ENCODE data around the gene OR51I2. TPM values are rescaled to one million over a fixed set of nuclear protein-coding genes. Genes with fewer than 3 reads are reported as not detected.

The OR51I2 gene
- not detected for polyA plus RNA-seq (ENCODE audit: insufficient read length in 3 of 3)
- long read RNA-seq, donor 1: 0 reads
- long read RNA-seq, donor 2: 0 reads
- long read RNA-seq, donor 3: 0 reads
- long read RNA-seq, donor 4: 0 reads
- long read RNA-seq, donor 5: 0 reads
- long read RNA-seq, donor 6: 0 reads
- long read RNA-seq, donor 7: 0 reads
- long read RNA-seq, donor 8: 0 reads
- long read RNA-seq, donor 9: 0 reads
- long read RNA-seq, donor 10: 0 reads
- long read RNA-seq, donor 11: 0 reads
- long read RNA-seq, donor 12: 0 reads
- long read RNA-seq, donor 13: 0 reads
- long read RNA-seq, donor 14: 0 reads
- long read RNA-seq, donor 15: 0 reads
- long read RNA-seq, donor 16: 0 reads

- no peak for DNase-seq
Observed at GRCh38 chr11:5449023-5449422, at the start of gene OR51I2. OR51I2 (plus strand) TSS chr11:5449323; CDS start chr11:5453489, 4,166 bp downstream.

DNA sequence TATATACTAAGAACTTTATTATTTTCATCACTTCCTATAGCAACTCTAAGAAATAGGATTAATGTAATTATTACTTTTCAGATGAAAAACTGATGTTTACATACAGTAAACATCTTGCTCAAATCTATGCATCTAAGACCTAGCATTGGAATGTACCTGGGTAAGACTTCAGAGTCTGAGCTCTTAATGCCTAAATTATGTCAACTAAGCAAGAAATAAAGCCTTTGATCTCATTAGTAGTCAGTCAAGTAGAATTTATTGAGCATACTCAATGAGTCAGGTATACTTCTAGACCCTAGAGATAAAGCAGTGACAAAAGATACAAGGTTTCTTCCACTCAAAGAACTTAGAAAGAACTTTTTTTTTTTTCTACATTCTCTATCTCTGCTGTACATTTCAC lies 44.0 kb upstream of the OR51I2 start:
- no peak for DNase-seq

DNA sequence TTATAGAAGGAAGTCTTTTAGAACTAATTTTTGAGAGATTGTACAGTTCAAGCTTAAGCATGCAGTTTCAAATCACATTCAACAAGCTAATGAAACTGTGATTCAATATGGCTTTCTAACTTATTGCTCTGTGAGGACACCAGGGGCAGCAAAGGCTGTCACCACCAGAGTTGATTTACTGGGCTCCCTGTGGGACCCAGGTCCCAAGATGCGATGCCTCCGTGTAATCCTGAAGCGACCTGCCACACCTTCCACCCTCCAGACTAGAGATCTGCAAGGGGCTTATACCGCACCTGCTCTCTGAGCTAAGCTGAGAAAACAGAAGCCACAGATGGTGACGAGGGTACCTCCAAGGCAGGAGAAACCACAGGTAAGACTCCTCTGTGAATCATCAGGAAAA lies 28.1 kb upstream of the OR51I2 start:
- DNase-seq: no peak

DNA sequence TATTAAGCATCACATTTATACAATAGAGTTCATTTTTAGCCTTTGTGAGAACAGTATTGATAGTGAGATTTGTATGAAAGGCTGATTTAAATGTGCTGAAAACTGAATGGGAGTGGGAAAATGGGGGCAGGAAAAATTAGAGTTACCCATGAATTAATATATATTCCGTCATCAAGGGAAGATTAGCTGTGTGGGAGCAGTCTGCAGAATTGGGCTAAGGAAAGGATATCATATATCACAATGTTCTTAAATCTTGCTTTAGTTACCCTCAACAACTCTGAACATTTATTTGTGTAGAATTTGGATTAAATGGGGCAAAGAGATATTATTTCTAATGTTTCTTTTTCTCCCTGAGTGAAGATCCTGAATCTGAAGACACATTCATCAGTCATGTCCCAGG lies 27.3 kb upstream of the OR51I2 start, which contains the start of gene OR51Q1:
TSS of gene OR51Q1 (plus strand) at position 301 of the 400 bp plus-strand sequence. CDS start at position 391, 90 bp downstream.
- no peak for DNase-seq

- no peak for DNase-seq
Observed at GRCh38 chr11:5423131-5423530, 26.0 kb upstream of the OR51I2 start.

DNA sequence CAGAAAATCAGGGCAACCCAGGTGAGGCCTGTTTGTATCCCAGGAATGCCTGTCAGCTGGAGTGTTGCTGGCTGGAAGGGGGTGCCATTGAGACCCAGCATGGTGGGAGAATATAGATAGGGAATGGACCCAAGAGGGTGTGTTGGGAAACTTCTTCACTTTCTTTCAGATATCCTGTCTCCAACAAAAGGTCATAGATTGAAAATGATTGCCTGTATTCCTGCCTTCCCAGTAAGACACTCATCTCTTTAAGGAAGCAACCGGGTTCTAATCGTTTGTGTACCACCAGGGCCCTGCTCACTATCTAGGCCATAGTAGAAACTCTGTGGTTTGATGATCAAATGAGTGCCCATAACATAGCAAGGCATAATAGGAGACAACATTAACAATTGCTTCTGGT lies 7.7 kb upstream of the OR51I2 start, which contains the start of gene OR51I1:
TSS of gene OR51I1 (minus strand) at position 101 of the 400 bp plus-strand sequence. CDS start at position 101, 0 bp downstream.
- no peak for DNase-seq

DNA sequence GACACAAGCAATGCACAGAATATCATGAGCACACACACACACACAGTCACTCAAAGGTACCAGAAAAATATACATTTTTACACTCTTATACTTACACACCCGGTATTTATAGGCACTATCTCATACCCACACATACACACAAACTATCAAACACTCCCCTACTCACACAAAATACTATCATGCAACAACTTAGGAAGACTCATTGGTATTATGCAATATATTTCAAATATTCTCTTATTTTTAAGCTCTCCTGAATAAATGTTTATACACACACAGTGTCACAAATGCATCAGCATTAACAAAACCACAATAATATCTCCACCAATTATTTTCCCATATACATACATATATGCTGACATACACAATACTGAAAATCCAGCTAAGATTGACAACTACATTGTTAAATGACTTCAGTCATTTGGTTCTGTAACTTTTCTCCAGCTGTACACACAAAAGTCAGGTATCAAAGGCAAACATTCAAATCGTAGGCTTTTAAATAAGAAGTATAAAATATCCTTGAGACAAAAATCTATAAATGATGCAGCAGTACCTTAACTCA lies 5.2 kb upstream of the OR51I2 start:
- DNase-seq: no peak

GRCh38 chr11:5449432-5449831 lies 309 bp downstream of the OR51I2 start:
- no peak for DNase-seq

DNA sequence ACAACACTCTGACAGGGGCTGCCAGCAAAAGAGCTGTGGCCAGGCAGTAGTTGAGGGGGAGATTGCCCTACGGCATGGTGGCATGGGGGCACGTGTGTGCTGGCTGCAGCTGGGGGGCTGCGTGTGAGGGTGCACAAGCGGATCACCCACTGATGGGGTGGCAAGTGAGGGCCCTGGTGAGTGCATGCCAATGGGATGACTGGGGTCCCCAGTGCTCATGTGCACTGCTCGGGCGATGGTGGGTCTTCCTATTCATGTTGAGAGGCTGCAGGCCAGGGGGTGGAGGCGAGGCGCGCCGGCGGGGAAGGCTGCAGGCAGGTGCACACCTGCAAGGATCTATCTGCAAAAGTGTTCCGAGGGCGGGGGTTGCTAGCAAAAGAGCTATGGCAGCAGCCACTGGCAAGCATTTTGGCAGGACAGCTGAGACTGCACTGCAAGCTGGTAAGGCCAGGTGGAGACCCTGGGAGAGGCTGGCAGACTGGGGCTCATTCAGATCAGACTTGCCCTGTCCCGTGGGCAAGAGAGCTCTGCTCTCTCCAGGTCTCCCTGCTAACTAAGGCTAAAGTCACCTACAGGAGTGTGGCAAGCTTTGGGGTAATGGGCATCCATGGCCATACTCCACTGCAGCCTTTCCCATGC lies 12.0 kb downstream of the OR51I2 start:
- no peak for DNase-seq

GRCh38 chr11:5467527-5467926 lies 18.4 kb downstream of the OR51I2 start:
- no peak for DNase-seq

DNA sequence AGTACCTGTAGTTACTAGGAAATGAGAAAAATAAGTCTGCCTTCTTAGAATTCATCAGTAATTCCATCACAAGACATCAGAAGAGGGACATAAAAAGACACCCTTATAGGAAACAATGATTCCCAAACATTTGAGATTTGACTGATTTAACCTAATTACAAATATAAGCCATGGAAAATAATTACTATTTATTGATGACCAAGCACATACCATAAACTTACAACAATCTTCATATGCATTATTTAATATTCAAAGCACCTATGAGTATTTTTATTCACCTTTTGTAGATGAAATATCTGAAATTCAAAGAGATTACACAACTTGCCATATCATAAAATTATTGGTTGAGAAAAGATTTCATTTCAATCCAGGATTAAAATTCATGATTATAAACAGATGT lies 24.8 kb downstream of the OR51I2 start:
- DNase-seq: no peak

DNA sequence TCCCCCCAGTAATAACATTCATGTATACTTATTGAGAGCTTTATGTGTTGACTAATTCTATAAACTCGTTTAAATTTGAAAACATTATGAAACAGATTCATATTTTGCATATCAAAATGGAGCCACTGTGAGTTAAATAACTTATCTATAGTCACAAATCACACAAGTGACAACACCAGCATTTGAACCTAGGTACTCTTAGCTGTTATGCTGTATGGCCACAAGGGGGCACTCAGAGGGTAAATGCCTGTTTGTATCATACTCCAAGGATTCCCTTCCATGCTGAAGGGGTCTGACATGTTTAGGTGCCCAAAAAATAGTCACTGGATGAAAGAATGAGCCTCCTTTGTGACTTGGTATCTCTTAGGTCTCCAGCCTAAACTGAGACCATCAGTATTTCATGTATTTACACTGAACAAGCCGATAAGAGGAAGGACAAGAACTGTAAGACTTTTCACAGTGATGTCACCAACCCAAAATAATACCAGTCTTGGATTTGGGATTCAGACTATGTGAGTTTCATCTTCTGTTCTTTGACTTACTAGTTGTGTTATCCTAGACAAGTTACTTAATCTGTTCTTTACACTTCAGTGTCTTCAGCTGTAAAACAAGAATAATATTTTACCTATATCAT lies 27.2 kb downstream of the OR51I2 start:
- peak; percentile 8 for DNase-seq

DNA sequence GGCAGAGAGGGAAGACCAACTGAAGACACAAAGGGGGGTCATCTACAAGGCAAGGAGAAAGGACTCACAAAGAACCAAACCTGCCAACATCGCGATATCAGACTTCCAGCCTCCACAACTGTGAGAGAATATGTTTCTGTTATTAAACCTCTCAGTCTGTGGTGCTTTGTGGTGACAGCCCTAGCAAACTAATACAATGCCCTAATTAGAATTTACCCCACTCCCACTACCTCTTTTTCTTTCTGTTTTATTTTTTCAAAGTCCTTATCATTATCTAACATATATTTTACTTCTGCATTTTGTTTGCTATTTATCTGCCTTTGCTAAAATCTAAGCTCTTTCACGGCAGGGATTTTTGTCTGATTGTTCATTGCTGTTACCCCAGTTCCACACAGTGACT lies 36.9 kb downstream of the OR51I2 start:
- DNase-seq: no peak

DNA sequence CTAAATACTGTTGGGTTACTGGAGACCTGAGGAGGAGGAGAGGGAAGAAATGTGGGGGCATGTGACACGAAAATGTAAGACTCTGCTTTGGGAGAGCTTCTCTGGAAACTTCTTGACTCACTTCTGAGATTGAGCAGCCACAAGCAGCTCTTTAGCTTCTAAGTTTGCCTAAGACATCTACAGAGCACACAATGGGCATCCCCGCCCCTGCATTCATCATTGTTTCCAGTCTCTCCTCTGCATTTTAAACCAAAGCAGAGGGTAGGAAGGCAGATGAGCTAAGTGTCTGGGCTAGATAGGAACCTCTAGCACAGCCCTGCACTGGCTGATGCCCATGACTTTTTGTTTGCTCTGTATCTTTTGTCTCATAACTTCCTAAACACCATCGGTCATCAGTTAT lies 37.3 kb downstream of the OR51I2 start:
- DNase-seq: no peak

DNA sequence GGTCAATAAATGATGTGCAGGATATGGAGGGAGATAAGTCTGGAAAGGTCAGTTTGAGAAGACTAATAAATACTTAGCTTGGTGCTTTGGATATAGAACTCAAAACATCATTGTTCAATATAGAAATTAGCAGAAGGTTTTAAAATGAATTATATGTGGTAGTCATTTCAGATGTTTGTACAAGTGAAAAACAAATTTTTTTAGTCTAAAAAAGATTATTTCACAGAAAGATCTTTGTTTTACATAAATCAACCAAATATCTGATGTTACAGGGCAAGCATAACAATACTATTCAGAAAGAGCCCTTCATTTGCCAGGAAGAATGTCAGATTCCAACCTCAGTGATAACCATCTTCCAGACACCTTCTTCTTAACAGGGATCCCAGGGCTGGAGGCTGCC lies 39.3 kb downstream of the OR51I2 start, which contains the start of gene OR52D1:
TSS of gene OR52D1 (plus strand) at position 301 of the 400 bp plus-strand sequence. CDS start at position 323, 22 bp downstream.
- no peak for DNase-seq

DNA sequence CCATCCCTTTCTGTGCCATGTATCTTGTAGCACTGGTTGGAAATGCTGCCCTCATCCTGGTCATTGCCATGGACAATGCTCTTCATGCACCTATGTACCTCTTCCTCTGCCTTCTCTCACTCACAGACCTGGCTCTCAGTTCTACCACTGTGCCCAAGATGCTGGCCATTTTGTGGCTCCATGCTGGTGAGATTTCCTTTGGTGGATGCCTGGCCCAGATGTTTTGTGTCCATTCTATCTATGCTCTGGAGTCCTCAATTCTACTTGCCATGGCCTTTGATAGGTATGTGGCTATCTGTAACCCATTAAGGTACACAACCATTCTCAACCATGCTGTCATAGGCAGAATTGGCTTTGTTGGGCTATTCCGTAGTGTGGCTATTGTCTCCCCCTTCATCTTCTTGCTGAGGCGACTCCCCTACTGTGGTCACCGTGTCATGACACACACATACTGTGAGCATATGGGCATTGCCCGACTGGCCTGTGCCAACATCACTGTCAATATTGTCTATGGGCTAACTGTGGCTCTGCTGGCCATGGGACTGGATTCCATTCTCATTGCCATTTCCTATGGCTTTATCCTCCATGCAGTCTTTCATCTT lies 39.8 kb downstream of the OR51I2 start:
- DNase-seq: no peak

GRCh38 chr11:5489576-5490357 lies 40.6 kb downstream of the OR51I2 start:
- DNase-seq: no peak

DNA sequence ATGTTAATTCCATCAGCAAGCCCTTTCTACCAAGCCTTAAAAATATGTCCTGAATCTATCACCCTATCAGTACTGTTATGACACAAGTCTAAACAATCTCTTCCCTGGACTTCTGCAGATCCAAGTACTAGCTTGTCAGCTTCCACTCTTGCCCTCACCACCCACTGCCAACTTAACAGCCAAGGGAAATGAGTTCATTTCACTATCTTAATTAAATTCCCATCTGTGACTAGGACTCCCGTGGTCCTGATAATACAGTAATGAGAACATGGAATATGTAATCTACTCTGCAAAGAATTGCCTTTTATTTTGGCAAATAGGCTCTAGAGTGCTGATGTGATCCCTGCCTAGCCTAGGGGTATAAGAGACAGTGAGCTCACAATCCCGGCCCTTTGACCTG lies 50.5 kb downstream of the OR51I2 start:
- no peak for DNase-seq

DNA sequence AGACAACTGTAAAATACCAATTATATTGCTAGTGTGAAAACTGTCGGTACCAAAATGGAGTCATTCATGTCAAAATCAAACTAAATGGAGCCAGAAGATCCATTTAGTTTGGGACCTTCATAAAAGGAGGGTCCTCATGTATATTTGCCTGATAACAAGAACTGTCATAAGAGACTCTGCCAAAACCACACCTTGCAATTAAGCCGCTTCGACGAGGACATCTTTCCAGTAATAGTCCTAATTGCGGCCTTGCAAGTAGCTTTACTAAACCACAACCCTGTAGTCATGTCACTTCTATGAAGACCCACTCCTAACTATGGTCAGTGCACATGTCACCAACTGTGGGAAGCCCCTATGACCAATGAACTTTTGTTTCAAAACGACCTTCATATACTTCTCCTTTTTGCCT lies 51.3 kb downstream of the OR51I2 start:
- DNase-seq: no peak

- peak; percentile 1 for DNase-seq
Observed at GRCh38 chr11:5504403-5504921, 55.3 kb downstream of the OR51I2 start.
